Natural killer cell treated with Interleukin-12 subunit alpha and Interleukin-12 subunit beta and Interleukin-15 and Interleukin-18, amount 100 ng/mL, for 72 hours (primary cell): ENCODE results near the gene GRK4. TPM values are rescaled to one million over a fixed set of nuclear protein-coding genes. Genes with fewer than 3 reads are reported as not detected.

Source experiments
- ATAC-seq, 2 donors: fragments of 150-1000 bp; cut with Tn5 transposase in 1 of 2; sonication (Bioruptor Pico), chemical (Tn5 transposase) in 1 of 2; 2 replicates each; pipeline ENCODE4 v1.10.0; 2021
- DNase-seq: peaks from one replicate; pipeline ENCODE4 v3.0.0; 2022; ENCODE audit warnings: low spot score
- H3K27ac Mint-ChIP-seq, 2 donors: 1 replicate in 1 of 2; 2 replicates in 1 of 2; pipeline ENCODE4 v1.8.0; 2022; ENCODE audit warnings: mixed read lengths in 2 of 2, mild to moderate bottlenecking in 1 of 2, moderate library complexity in 1 of 2
- H3K27me3 Mint-ChIP-seq, 2 donors: 1 replicate in 1 of 2; 2 replicates in 1 of 2; pipeline ENCODE4 v1.8.0; 2022; ENCODE audit warnings: mixed read lengths in 2 of 2
- H3K36me3 Mint-ChIP-seq: one replicate; pipeline ENCODE4 v1.8.0; 2022; ENCODE audit warnings: mixed read lengths
- H3K4me1 Mint-ChIP-seq, 2 donors: 1 replicate in 1 of 2; 2 replicates in 1 of 2; pipeline ENCODE4 v1.8.0; 2022; ENCODE audit warnings: low read depth in 2 of 2, mixed read lengths in 2 of 2, mild to moderate bottlenecking in 1 of 2
- H3K4me3 Mint-ChIP-seq: one replicate; pipeline ENCODE4 v1.8.0; 2022; ENCODE audit warnings: mixed read lengths
- H3K9me3 Mint-ChIP-seq: 2 replicates; pipeline ENCODE4 v1.8.0; 2022; ENCODE audit warnings: mixed read lengths
- total RNA-seq, 2 donors: library from RNA; stranded (reverse); gene quantifications; one replicate each; pipeline ENCODE4 v1.2.3, GENCODE V29; 2022

GRK4 gene
- total RNA-seq, 2 donors from 2014 or later: 8.0 to 12.1 TPM

GRCh38 chr4:2925931-2926860 lies 37.2 kb upstream of the GRK4 start:
- peak; percentile 29 for DNase-seq
- H3K36me3 Mint-ChIP-seq: peaks cover 9% of the 10 kb centered on the region

DNA sequence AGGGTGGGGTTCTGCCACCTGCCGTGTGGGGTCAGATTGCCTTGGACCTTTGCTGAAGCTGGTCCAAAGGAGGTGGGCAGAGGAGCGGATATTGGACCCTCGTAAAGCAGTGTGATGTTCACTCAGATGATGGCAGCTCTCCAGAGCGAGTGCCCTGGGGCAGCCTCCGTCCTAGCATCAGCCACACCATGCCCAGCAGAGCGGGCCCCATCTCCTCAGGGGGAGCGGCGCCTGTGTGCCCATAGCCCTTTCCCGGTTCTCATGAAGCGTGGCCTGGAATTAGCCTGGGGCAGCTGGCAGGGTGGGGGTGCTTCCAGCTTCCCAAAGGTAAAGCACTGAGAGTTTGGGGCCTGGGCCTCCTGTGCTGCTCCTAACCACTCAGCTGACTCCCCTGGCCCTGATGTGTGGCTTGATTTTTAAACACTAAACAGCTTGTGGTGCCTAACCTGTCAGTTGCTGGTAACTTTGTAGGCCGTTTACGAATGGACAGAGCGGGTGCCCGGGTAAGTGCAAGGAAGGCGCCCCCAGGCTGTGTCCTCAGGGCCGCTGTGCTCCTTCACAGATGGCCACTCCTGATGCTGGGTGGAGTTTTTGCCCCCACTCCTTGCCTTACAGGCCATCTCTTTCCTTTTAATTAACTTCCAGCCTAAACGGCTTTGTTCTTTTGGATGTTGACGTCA lies 36.2 kb upstream of the GRK4 start:
- no peak for ATAC-seq
- DNase-seq: no peak
- peak overlapping the region in 1 of 2 donors; percentile 82 for H3K27ac Mint-ChIP-seq
- peaks cover 17 to 24% of the 10 kb centered on the region in 2 donors for H3K4me1 Mint-ChIP-seq
- no peaks in the 10 kb centered on the region for H3K27me3 Mint-ChIP-seq
- H3K4me3 Mint-ChIP-seq: no peak overlapping the region
- H3K9me3 Mint-ChIP-seq: no peaks in the 10 kb centered on the region
- peaks cover under 1% of the 10 kb centered on the region for H3K36me3 Mint-ChIP-seq

More at GRCh38 chr4:2925931-2926860, 37.2 kb upstream of the GRK4 start:
- H3K4me3 Mint-ChIP-seq: no peak overlapping the region
- ATAC-seq: no peak
- peaks cover 20 to 27% of the 10 kb centered on the region in 2 donors for H3K4me1 Mint-ChIP-seq
- H3K27me3 Mint-ChIP-seq: no peaks in the 10 kb centered on the region
- H3K9me3 Mint-ChIP-seq: no peaks in the 10 kb centered on the region
- H3K27ac Mint-ChIP-seq: peak overlapping the region in 1 of 2 donors; percentile 82

DNA sequence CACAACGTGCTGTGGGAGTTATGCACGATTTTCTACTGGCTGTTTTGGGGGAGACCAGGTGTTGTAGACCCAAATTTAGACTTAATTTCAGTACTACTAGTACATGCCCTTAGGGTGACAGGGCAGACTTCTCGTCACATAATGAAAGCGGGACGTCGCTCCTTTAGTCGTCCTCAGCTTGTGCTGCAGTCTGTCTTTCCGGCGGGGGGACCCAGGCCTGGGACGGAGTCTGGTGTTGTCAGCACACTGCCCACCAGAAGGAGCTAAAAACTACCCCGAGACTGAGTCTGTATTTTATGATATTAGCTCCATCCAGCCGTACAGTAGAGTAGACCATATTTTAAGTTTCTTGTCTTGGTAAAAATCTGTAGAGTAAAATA lies 35.7 kb upstream of the GRK4 start:
- Mint-ChIP-seq H3K36me3 (no peaks in the 10 kb centered on the region), H3K4me1 (peaks cover 16 to 21% of the 10 kb centered on the region in 2 donors), H3K27ac (peak overlapping the region; percentile 47 to 53), H3K27me3 (no peaks in the 10 kb centered on the region), H3K4me3 (no peak overlapping the region), H3K9me3 (no peaks in the 10 kb centered on the region)
- ATAC-seq: no peak
- no peak for DNase-seq

DNA sequence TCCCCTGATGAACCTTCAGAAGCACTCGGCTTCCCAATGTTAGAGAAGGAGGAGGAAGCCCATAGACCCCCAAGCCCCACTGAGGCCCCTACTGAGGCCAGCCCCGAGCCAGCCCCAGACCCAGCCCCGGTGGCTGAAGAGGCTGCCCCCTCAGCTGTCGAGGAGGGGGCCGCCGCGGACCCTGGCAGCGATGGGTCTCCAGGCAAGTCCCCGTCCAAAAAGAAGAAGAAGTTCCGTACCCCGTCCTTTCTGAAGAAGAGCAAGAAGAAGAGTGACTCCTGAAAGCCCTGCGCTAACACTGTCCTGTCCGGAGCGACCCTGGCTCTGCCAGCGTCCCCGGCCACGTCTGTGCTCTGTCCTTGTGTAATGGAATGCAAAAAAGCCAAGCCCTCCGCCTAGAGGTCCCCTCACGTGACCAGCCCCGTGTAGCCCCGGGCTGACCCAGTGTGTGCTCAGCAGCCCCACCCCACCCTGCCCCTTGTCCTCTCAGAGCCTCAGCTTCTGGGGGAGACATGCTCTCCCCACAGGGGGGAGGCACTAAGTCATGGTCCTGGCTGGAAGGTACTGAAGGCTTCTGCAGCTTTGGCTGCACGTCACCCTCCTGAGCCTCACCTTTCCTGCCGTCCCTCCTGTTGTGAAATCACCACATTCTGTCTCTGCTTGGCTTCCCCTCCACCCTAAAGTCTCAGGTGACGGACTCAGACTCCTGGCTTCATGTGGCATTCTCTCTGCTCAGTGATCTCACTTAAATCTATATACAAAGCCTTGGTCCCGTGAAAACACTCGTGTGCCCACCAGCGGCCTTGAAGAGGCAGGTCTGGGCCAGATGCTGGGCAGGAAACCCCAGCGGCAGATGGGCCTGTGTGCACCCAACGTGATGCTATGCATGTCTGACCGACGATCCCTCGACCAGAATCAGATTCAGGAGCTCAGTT lies 34.9 kb upstream of the GRK4 start:
- H3K36me3 Mint-ChIP-seq: no peaks in the 10 kb centered on the region
- no peaks in the 10 kb centered on the region for H3K27me3 Mint-ChIP-seq
- H3K9me3 Mint-ChIP-seq: no peaks in the 10 kb centered on the region
- ATAC-seq (no peak), DNase-seq (peak; percentile 29)
- peak overlapping the region; percentile 47 to 53 for H3K27ac Mint-ChIP-seq
- peaks cover 18 to 22% of the 10 kb centered on the region in 2 donors for H3K4me1 Mint-ChIP-seq
- H3K4me3 Mint-ChIP-seq: no peak overlapping the region

GRCh38 chr4:2929469-2929868 lies 33.9 kb upstream of the GRK4 start:
- H3K36me3 Mint-ChIP-seq: no peaks in the 10 kb centered on the region

GRCh38 chr4:2930135-2930757 lies 33.1 kb upstream of the GRK4 start:
- Mint-ChIP-seq H3K27ac (peak overlapping the region; percentile 33 to 62), H3K4me3 (no peak overlapping the region), H3K4me1 (peaks cover 15 to 16% of the 10 kb centered on the region in 2 donors)

More at GRCh38 chr4:2929469-2929868, 33.9 kb upstream of the GRK4 start:
- H3K4me1 Mint-ChIP-seq: peaks cover 16 to 17% of the 10 kb centered on the region in 2 donors
- DNase-seq (peak; percentile 55), ATAC-seq (no peak)
- no peaks in the 10 kb centered on the region for H3K27me3 Mint-ChIP-seq
- no peaks in the 10 kb centered on the region for H3K9me3 Mint-ChIP-seq
- H3K4me3 Mint-ChIP-seq: no peak overlapping the region
- H3K27ac Mint-ChIP-seq: peak overlapping the region in 1 of 2 donors; percentile 41

GRCh38 chr4:2930758-2931511 lies 32.4 kb upstream of the GRK4 start:
- Mint-ChIP-seq H3K27ac (peak overlapping the region; percentile 80 to 96), H3K4me1 (peaks cover 21 to 22% of the 10 kb centered on the region in 2 donors), H3K9me3 (no peaks in the 10 kb centered on the region), H3K4me3 (peak overlapping the region; percentile 95), H3K36me3 (no peaks in the 10 kb centered on the region), H3K27me3 (no peaks in the 10 kb centered on the region)
- ATAC-seq (no peak), DNase-seq (peak; percentile 61)

More at GRCh38 chr4:2930135-2930757, 33.1 kb upstream of the GRK4 start:
- Mint-ChIP-seq H3K27me3 (no peaks in the 10 kb centered on the region), H3K36me3 (no peaks in the 10 kb centered on the region), H3K9me3 (no peaks in the 10 kb centered on the region)
- DNase-seq: peak; percentile 44
- no peak for ATAC-seq

DNA sequence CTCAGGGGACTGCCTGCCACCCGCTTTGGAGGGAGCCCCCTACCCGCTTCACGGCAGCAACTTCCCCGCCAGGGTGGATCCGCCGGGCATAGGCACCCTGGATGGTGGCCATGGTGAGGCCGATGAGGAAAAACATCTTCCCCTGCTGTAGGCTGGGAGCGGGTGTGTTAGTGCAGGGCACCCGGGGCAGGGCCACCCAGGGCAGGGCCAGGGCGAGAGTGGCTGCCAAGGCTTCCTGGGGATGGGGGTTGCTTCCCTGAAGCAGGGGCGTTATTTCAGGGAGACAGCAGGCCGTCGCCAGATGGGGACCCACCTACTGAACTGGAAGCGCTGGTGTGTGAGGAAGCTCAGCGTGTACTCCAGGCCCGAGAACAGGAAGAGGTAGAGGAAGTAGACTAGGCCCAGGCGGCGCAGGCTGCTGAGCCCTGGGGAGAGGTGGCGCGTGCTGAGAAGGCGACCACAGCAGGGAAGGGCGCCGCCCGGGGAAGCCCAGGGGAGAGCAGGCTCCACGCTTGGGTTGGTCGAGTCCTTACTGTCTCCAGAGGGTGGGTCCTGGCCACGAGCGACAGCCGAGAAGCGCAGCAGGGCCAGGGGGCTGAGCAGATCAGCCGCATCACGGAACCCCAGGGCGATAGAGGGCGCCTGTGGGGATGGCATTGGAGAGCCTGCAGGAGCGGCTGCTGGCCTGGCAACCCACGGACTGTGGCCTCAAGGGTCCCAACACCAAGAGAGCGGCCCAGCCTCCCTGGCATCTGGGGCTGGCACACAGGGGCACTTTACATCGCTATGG lies 31.7 kb upstream of the GRK4 start:
- H3K27ac Mint-ChIP-seq: peak overlapping the region; percentile 80 to 96
- H3K9me3 Mint-ChIP-seq: no peaks in the 10 kb centered on the region
- peak; percentile 80 for DNase-seq
- H3K27me3 Mint-ChIP-seq: no peaks in the 10 kb centered on the region
- peak overlapping the region; percentile 95 for H3K4me3 Mint-ChIP-seq
- peaks cover 29 to 30% of the 10 kb centered on the region in 2 donors for H3K4me1 Mint-ChIP-seq
- peak; percentile 48 to 52 for ATAC-seq
- H3K36me3 Mint-ChIP-seq: no peaks in the 10 kb centered on the region

GRCh38 chr4:2932321-2932950 lies 30.9 kb upstream of the GRK4 start:
- Mint-ChIP-seq H3K4me1 (peaks cover 36% of the 10 kb centered on the region in 2 donors), H3K27ac (peak overlapping the region; percentile 92 to 96), H3K36me3 (no peaks in the 10 kb centered on the region), H3K27me3 (no peaks in the 10 kb centered on the region), H3K4me3 (peak overlapping the region; percentile 95), H3K9me3 (no peaks in the 10 kb centered on the region)
- DNase-seq (peak; percentile 64), ATAC-seq (no peak)

DNA sequence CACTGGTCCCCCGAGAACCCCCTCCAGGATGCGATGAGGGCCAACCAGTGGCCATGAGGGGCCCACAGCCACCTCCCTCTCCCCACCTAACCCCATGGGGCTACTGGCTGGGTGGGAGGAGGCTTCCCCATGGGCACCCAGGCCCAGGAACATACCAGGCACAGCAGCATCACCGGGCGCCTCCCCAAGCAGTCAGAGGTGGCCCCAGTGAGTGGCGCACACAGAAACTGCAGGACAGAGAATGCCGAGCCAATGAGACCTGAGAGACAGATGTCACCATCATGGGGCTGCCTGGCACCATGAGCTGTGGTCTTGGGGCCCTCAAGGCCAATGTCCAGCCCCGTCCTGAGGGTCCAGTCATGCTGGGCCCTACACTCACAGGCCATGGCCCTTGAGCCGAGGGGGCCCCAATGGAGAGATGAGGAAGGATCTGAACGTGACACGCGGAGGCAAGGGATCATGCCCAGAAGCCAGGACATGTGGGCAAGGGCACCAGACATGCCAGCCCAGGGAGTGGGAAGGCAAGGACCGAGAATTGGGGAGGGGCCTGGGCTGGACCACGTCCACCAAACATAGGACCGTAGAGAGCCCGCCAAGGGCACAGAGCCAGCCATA lies 30.3 kb upstream of the GRK4 start:
- H3K27me3 Mint-ChIP-seq: no peaks in the 10 kb centered on the region
- H3K36me3 Mint-ChIP-seq: no peaks in the 10 kb centered on the region
- no peaks in the 10 kb centered on the region for H3K9me3 Mint-ChIP-seq
- H3K27ac Mint-ChIP-seq: peak overlapping the region; percentile 92 to 96
- H3K4me3 Mint-ChIP-seq: peak overlapping the region; percentile 95
- DNase-seq (peak; percentile 63), ATAC-seq (no peak)
- H3K4me1 Mint-ChIP-seq: peaks cover 36 to 40% of the 10 kb centered on the region in 2 donors

DNA sequence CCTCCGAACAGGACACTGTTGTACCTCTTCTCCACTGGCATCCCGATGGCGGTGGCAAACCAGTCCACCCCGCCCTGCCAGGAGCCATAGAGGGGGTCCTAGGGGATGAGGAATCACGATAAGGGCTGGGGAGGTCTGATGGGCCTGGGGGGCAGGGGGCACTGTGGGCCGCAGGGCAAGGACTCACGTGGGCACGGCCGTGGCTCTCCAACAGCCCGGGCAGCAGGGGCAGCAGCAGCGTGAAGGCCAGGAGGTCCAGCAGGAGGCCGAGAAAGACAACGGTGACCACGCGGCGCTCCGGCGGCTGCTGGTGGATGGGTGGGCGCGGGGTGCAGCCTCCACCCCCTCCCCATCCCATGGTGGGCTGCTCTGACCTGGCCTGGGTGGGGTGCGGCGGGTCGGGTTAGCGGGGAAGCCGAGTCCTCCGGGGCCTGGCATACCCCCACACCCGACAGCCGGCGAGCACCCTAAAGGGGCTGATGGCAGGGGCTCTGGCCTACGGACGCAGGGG lies 29.8 kb upstream of the GRK4 start:
- no peak for DNase-seq
- H3K4me3 Mint-ChIP-seq: peak overlapping the region; percentile 95
- peak overlapping the region; percentile 92 to 96 for H3K27ac Mint-ChIP-seq
- H3K9me3 Mint-ChIP-seq: no peaks in the 10 kb centered on the region
- peaks cover 1% of the 10 kb centered on the region for H3K36me3 Mint-ChIP-seq
- no peaks in the 10 kb centered on the region for H3K27me3 Mint-ChIP-seq
- no peak for ATAC-seq
- peaks cover 36 to 40% of the 10 kb centered on the region in 2 donors for H3K4me1 Mint-ChIP-seq
